HG03095 (cell line): ENCODE results near the gene GASK1A.
"Not testable (repeated sequence)": the region's sequence is repeated elsewhere in the genome, so short reads cannot be mapped to it uniquely, and the experiment has no call there.

ENCODE experiments used
- ATAC-seq: cut with Tn5 transposase; IDR thresholded peaks from one replicate; pipeline ENCODE4 v1.9.1; 2021; ENCODE audit warnings: moderate library complexity; ENCODE audit not compliant: unreplicated experiment

GASK1A gene

GRCh38 chr3:42979044-42979972 lies at the start of gene GASK1A:
Gene GASK1A (plus strand): TSS chr3:42979311. CDS start chr3:42979643, 332 bp downstream.
- ATAC-seq, result no peak

- ATAC-seq, result no peak
Measured at GRCh38 chr3:42934111-42934510, 45.0 kb upstream of the GASK1A start.

DNA sequence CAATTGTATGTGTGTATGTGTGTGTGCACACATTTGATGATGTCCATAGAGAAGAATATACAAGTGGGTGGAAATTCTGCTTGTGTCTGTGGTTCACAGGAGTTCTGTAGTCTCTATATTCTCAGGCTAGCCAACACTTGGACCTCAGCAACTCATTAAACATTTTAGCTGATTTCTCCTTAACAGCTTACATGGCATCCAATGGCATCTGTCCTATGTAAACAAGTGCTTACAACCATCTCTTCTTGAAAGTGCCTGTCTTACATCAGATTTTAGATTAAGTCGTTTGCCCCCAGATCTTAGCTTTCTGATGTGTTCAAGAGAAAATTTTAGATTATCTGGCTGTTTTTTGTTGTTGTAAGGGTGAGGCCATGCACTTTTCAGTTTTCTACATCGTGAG lies 44.2 kb upstream of the GASK1A start:
- ATAC-seq, result no peak

DNA sequence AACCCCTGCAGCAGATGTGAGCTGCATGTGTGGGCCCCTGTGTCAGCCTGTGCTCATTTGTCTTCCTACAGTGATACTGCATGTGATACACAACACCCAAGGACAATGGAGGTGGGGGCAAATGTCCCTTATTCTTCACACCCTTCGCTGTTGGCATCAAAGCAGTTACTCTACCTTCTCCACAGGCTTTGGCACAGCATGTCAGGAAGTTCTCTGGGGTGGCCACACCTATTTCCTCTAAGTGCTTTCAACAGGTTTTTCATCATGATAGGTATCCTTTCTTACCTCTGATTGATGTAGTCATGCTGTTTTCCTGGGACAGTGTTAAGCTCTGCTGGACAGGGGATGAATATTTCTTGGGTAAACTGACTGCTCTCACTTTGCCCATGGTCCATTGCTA lies 43.6 kb upstream of the GASK1A start:
- no peak for ATAC-seq

DNA sequence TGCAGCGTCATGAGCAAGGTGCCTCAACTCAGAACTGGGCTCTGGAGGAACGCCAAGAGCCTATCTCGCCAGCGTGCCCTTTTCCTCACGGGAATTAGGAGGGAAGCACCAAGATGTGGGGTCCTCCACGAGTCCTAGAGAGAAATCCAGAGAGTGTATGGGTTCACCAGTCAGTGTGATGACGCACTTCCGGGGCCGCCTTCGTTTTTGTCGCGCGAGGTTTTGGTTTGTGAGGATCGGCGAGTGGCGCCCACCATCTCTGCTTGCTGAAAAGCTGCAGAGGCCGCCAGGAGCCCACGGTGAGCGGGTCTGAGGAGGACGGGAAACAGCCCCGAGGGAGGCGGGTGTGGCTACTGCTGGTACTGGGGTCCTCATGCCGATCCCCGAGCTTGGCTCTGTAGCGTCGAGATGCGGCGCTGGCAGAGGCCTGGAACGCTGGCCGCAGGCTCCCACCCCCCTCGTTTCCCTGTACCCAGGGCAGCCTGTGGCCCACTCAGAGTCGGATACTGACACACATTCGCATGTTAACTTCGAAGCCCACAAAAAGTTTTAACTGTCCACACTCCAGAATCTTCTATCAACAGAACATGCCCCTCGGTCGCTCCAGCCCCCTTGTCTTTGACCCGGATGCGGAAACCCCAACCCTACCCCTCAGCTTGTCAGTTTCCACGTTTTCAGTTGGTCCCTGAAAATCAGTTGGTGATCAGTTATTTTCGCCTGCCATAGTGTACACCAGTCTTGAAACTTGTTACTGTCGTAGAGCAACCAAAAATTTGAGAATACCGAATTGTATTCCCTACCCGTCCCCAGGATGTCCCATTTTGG lies 42.7 kb upstream of the GASK1A start:
- ATAC-seq, result no peak

DNA sequence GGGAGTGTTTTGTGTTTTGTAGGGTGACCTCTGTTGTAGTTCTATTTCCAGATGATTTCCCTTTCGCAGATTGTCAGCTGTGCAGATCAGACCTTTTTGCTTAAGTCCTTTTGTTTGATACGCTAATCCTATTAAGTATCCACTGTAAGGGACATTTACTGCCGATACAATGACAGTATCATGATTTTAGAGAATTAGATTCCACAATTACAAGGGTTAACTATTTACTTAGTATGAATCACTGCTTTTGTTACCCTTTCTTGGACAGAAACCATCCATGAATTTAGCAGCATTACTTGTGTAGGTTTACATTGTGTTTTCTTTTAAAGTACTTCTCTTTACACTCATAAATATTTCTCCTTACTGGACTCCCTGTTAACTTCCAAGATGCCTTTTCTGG lies 41.8 kb upstream of the GASK1A start:
- ATAC-seq, result no peak

GRCh38 chr3:42942693-42943092 lies 36.4 kb upstream of the GASK1A start:
- ATAC-seq, result no peak

DNA sequence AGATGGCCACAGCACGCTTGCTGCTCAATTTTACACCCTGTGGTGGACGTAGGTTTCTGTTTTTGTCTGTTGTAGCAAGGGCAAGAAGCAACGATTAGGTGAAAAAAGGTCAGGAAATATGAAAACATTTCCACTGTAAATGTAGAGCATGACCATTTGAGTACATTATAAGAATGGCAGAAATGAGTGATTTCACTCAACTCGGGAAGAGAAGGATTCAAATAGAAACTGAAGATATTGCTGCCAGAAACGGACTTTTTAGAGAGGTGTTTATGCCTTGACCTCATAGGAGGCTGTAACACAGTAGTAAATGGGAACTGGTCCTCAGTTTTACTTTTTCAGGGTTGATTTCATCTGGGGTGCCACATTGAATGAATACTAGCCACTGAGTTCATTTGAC lies 33.1 kb upstream of the GASK1A start:
- ATAC-seq, result no peak

DNA sequence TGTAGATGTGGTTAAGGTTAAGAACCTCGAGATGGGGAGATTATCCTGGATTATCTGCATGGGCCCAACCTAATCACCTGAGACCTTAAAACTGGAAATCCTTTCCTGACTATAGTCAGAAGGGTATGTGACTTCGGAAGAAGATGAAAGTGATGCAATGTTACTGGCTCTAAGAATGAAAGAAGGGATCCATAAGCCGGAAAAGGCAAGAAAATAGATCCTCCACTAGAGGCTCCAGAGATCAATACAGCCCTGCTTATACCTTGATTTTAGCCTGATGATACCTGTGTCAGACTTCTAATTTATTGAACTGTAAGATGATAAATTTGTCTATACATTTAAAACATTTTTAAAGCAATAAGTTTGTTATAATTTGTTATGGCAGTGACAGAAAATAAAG lies 21.5 kb upstream of the GASK1A start:
- no peak for ATAC-seq

DNA sequence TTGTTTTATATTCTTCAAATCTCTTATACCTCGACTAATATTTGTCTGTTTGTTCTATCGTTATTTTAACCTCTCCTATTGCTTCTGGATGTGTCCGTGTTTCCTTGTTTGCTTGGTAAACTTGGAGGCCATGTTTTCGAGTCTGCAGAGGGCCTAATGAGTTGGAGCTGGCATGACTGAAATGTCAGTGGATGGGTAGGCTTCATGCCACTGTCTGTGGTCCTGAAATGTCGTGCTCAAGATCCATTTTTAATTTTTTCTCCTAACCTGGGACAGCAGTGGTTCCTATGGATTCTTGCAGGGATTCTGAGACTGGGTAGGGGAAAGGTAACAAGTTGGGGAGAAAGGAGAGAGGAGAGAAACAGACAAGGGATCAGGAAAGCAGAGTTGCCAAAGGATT lies 18.8 kb upstream of the GASK1A start:
- ATAC-seq, result no peak

GRCh38 chr3:42960786-42961185 lies 18.3 kb upstream of the GASK1A start:
- ATAC-seq, result no peak

GRCh38 chr3:42961633-42962032 lies 17.5 kb upstream of the GASK1A start:
- ATAC-seq, result no peak

- no peak for ATAC-seq
Measured at GRCh38 chr3:42963269-42963668, 15.8 kb upstream of the GASK1A start.

GRCh38 chr3:42964266-42964665 lies 14.8 kb upstream of the GASK1A start:
- ATAC-seq, result no peak

GRCh38 chr3:42970557-42970956 lies 8.6 kb upstream of the GASK1A start:
- no peak for ATAC-seq

DNA sequence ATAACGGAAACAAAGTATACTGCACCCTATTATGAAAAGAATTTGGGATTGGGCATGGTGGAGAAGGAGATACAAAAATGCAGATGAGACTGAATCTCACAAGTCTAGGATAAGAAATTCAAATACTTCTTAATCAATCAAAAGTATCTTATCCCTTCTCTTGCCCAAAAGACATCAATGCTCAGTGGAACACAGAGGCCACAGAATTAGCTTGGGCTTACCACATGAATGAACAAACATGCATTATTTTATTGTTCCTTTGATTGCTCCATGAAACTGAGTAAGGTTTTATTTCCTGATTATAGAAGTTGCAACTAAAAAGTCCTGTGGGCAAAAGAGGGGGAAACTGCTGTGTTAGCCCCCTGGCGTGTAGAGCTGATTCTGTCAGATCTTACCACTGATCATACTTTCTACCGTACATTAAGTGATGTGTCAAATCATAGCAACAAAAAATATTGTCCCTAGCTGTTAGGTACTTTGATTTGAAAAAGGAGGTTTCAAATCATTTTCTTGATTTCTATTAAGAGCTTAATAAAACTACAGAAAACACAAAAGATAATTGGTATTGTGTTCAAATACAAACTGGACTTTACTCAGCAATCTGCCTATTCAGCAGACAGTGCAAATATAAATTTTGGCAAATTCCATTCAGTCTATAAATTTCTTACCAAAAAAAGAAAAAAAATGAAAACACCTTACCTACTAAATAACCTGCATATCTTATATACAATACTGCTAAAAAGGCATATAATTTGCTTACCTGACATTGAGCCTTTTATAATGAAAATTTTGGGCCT lies 7.9 kb upstream of the GASK1A start:
- no peak for ATAC-seq

DNA sequence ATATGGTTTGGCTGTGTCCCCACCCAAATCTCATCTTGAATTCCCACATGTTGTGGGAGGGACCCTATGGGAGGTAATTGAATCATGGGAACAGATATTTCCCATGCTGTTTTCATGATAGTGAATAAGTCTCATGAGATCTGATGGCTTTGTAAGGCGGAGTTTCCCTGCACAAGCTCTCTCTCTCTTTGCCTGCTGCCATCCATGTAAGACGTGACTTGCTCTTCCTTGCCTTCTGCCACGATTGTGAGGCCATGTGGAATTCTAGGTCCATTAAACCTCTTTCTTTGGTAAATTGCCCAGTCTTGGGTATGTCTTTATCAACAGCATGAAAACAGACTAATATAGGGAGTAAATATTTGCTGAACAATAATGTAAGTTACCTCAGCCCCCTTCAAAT lies 4.2 kb upstream of the GASK1A start:
- not testable (repeated sequence) for ATAC-seq

GRCh38 chr3:42975456-42975855 lies 3.7 kb upstream of the GASK1A start:
- no peak for ATAC-seq

DNA sequence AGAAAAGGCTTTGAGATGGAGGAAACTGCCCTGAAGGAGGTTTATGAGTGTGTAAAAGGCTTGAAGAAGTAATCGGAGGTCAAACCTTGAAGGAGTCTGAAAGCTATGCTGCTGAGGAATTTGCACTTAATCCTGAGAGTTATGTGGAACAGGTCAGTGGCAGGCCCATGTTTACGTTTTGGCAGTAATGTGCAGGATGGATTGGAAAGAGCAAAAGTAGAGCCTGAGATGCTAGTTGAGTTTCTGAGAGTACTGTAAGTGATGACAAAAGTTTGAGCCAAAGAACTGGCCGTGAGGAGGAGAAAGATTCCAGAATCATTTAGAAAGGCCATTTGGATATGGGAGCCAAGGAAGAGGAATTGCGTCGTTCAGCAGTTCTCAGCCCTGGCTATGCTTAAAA lies 3.2 kb upstream of the GASK1A start:
- no peak for ATAC-seq

DNA sequence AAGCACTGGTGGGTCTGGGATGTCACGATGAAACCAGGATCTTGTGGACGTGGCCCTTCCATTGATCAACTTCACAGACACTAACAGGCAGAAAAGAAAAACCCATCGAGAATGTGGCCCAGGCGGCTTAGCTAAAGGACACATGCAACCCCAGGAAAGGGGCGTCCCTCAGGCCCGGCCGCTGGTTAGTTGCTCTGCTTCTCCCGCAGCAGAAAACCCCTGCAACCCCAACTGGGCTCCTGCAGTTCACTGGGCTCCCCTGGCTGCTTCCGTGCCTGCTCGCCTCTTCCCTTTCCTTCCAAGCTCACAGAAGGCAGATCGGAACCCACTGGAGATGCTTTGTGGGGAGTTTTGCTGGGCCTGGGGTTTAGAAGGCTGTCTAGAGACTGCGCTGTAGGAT lies 1.1 kb downstream of the GASK1A start:
- ATAC-seq, result no peak

- ATAC-seq, result no peak
Measured at GRCh38 chr3:42980909-42981308, 1.8 kb downstream of the GASK1A start.
